Ishikawa (cell line): ENCODE results near the gene FLOT2.

Experiments used
- CEBPB ChIP-seq: IDR thresholded peaks from 2 replicates; pipeline ENCODE4 v1.6.1; 2012
- CREB1 ChIP-seq: IDR thresholded peaks from 2 replicates; pipeline ENCODE4 v1.6.1; 2012; ENCODE audit warnings: low read depth
- EGR1 ChIP-seq: IDR thresholded peaks from 2 replicates; pipeline ENCODE4 v1.6.1; 2012
- EP300 ChIP-seq: IDR thresholded peaks from 2 replicates; pipeline ENCODE4 v1.6.1; 2012; ENCODE audit warnings: borderline replicate concordance
- FOXM1 ChIP-seq: IDR thresholded peaks from 2 replicates; pipeline ENCODE4 v1.6.1; 2012; ENCODE audit warnings: low read depth, borderline replicate concordance
- MAX ChIP-seq: IDR thresholded peaks from 2 replicates; pipeline ENCODE4 v1.6.1; 2012
- NFIC ChIP-seq: IDR thresholded peaks from 2 replicates; pipeline ENCODE4 v1.6.1; 2012
- RAD21 ChIP-seq: IDR thresholded peaks from 2 replicates; pipeline ENCODE4 v1.6.1; 2012; ENCODE audit warnings: low read depth
- TAF1 ChIP-seq: IDR thresholded peaks from 2 replicates; pipeline ENCODE4 v1.6.1; 2012; ENCODE audit warnings: low read depth, mild to moderate bottlenecking
- TCF12 ChIP-seq: IDR thresholded peaks from 2 replicates; pipeline ENCODE4 v1.6.1; 2012; ENCODE audit warnings: low read depth
- TEAD4 ChIP-seq: IDR thresholded peaks from 2 replicates; pipeline ENCODE4 v1.6.1; 2012
- USF1 ChIP-seq: IDR thresholded peaks from 2 replicates; pipeline ENCODE4 v1.6.1; 2012
- YY1 ChIP-seq: IDR thresholded peaks from 2 replicates; pipeline ENCODE4 v1.6.1; 2012; ENCODE audit warnings: low read depth
- ZBTB7A ChIP-seq: IDR thresholded peaks from 2 replicates; pipeline ENCODE4 v1.6.1; 2012; ENCODE audit warnings: low read depth
- TF ChIP-seq, protein P1 (sequence below): IDR thresholded peaks from 2 replicates; pipeline ENCODE4 v1.6.1; 2012; ENCODE audit warnings: low read depth, mild to moderate bottlenecking

The FLOT2 gene

DNA sequence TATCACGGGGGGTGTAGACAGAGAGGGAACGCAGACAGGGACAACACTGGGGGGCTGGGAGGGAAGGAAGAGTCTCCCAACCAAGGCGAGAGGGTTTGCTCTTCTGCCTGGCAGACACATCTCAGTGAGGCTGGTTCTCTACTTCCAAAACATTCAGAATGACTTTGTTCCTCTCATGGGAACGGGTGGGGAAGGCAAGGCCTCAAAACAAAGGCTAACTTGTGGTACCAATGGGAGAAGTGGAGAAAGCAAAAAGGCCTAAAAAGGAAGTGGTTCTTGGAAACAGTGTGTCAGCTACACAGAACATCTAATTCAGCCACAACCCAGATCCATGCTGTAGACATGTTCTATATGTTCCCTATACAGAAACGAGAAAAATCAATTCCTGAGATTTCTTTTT is 7.5 kb downstream of the FLOT2 start:
- no peak for TF ChIP-seq ZBTB7A
- TF ChIP-seq TEAD4: no peak
- no peak for TF ChIP-seq RAD21
- no peak for TF ChIP-seq CEBPB
- no peak for TF ChIP-seq MAX
- TF ChIP-seq, protein P1, sequence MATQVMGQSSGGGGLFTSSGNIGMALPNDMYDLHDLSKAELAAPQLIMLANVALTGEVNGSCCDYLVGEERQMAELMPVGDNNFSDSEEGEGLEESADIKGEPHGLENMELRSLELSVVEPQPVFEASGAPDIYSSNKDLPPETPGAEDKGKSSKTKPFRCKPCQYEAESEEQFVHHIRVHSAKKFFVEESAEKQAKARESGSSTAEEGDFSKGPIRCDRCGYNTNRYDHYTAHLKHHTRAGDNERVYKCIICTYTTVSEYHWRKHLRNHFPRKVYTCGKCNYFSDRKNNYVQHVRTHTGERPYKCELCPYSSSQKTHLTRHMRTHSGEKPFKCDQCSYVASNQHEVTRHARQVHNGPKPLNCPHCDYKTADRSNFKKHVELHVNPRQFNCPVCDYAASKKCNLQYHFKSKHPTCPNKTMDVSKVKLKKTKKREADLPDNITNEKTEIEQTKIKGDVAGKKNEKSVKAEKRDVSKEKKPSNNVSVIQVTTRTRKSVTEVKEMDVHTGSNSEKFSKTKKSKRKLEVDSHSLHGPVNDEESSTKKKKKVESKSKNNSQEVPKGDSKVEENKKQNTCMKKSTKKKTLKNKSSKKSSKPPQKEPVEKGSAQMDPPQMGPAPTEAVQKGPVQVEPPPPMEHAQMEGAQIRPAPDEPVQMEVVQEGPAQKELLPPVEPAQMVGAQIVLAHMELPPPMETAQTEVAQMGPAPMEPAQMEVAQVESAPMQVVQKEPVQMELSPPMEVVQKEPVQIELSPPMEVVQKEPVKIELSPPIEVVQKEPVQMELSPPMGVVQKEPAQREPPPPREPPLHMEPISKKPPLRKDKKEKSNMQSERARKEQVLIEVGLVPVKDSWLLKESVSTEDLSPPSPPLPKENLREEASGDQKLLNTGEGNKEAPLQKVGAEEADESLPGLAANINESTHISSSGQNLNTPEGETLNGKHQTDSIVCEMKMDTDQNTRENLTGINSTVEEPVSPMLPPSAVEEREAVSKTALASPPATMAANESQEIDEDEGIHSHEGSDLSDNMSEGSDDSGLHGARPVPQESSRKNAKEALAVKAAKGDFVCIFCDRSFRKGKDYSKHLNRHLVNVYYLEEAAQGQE: no peak
- no peak for TF ChIP-seq NFIC
- TF ChIP-seq FOXM1: no peak
- no peak for TF ChIP-seq EGR1
- TF ChIP-seq TAF1: no peak
- TF ChIP-seq CREB1: no peak
- no peak for TF ChIP-seq EP300
- TF ChIP-seq YY1: no peak
- TF ChIP-seq USF1: no peak
- no peak for TF ChIP-seq TCF12

DNA sequence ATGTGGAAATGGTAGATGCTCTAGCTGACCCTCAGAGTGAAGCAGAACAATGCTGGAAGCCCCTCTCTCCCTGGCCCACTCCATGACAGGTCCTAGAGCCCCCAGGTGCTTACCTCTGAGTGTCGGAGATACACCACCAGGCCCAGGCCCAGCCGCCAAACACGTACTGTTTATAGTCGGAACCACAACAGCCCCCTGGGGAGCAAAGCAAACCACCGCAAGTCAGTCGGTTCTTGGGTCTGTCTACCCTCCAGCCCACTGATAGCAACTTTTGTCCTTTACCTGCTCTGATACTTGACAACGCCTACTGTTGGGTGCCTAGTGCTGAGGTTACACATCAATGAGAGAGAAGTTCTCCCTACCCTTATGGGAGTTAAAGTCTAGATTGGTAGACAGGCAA is 8.7 kb downstream of the FLOT2 start:
- TF ChIP-seq TCF12 (no peak), FOXM1 (no peak), NFIC (no peak), EGR1 (no peak), USF1 (no peak), CEBPB (no peak), EP300 (no peak), RAD21 (no peak), TEAD4 (no peak), YY1 (no peak), ZBTB7A (no peak), CREB1 (no peak), MAX (no peak), TAF1 (no peak)
- TF ChIP-seq, protein P1: no peak

DNA sequence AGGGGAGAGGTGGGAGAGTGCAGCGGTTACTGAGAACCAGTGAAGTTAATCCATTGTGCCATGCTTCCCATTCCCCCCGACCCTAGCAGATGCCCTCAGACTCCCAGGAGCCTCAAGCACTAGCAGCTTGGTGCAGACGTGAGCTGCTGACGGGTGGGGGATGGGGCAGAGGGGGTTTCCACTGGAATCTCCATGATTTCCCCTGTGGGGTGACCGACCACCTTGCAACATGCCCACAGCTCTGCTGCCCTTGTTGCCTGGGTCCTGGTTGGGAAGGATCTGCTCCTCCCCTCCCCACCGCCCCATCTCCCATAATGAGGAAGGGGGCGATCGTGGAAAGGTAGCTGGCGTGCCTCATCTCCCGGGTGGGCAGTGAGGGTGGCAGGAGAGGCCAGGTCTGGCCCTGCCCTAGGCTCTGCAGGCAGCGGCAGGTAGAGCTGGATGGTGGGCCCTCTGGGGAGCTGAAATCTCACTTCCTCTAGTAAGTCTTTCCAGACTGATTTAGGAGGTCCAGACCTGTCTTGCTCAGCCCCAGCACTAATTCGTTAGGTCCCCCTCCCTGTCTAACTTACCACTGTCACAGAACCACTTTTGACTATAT is 9.6 kb downstream of the FLOT2 start:
- TF ChIP-seq USF1 (no peak), NFIC (no peak), TEAD4 (no peak), TCF12 (no peak), FOXM1 (no peak), CREB1 (no peak), RAD21 (no peak), TAF1 (no peak), YY1 (no peak), MAX (no peak), EP300 (no peak), EGR1 (no peak), ZBTB7A (no peak), CEBPB (no peak)
- TF ChIP-seq, protein P1: no peak
